HPDE6-E6E7 (cell line): ENCODE measurements around the gene COMT.

ENCODE experiments used
- DNase-seq: peaks from one replicate; pipeline ENCODE4 v3.0.0; 2011; ENCODE audit warnings: missing footprints; ENCODE audit errors: extremely low spot score

COMT gene

DNA sequence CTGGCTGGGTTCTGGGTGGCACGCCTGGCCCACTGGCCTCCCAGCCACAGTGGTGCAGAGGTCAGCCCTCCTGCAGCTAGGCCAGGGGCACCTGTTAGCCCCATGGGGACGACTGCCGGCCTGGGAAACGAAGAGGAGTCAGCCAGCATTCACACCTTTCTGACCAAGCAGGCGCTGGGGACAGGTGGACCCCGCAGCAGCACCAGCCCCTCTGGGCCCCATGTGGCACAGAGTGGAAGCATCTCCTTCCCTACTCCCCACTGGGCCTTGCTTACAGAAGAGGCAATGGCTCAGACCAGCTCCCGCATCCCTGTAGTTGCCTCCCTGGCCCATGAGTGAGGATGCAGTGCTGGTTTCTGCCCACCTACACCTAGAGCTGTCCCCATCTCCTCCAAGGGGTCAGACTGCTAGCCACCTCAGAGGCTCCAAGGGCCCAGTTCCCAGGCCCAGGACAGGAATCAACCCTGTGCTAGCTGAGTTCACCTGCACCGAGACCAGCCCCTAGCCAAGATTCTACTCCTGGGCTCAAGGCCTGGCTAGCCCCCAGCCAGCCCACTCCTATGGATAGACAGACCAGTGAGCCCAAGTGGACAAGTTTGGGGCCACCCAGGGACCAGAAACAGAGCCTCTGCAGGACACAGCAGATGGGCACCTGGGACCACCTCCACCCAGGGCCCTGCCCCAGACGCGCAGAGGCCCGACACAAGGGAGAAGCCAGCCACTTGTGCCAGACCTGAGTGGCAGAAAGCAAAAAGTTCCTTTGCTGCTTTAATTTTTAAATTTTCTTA lies 27.8 kb downstream of the COMT start:
- no peak for DNase-seq

DNA sequence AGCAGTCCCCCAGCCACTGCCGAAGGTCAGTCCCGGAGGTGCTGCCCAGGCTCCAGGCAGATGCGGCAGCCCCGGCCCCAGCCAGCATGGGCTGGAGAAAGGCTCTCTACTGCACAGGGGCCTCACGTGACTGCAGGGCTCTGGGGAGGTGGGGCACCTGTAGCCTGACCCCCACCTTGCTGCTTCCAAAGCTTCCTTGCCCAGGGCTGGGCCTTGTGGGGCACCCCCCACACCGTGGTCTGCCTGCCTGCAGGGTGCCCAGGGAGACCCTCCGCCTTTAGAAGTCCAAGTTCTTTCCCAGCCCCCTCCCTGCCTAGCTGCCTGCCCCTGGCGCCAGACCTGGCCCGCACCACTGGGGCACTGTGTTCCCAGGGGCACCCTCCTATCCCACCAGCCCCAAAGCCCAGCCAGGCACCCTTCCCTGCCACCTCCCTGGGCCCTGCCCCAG lies 28.5 kb downstream of the COMT start:
- no peak for DNase-seq

DNA sequence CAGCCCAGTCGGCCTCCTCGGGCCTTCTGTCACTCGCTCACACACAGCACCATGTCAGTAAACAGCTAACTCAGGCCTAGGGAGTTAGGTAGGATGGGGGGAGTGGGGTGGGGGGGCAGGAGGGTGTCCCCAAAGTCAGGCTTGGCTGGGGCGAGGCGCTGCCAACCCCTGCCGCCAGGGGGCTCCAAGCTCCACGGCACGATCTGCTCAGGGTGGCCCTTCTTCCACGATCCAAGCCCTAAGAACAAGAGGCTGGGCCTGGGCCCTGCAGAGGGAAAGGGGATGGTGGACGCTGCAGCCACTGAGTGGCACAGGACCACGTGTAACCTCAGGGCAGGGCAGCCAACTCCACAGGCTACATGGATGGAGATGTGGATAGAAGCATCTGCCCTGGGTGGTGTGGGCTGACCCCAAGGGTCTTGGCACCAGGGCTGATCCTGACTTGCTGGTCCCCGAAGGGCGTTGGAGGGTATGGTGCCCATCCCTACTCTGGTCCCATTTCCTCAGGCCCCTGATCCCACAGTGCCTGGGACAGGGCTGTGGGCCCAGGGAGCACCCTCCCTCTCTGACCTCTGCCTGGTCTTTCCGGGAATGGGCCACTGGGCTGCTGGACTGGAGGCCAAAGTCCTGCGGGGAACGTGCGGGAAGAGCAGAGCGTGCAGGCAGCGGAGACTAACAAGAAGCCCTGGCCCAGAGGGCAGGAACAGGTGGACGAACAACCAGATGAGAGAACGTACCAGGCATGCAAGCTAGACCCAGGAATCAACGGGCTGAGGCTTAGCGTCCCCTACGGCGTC lies 29.1 kb downstream of the COMT start:
- DNase-seq: peak; percentile 52

DNA sequence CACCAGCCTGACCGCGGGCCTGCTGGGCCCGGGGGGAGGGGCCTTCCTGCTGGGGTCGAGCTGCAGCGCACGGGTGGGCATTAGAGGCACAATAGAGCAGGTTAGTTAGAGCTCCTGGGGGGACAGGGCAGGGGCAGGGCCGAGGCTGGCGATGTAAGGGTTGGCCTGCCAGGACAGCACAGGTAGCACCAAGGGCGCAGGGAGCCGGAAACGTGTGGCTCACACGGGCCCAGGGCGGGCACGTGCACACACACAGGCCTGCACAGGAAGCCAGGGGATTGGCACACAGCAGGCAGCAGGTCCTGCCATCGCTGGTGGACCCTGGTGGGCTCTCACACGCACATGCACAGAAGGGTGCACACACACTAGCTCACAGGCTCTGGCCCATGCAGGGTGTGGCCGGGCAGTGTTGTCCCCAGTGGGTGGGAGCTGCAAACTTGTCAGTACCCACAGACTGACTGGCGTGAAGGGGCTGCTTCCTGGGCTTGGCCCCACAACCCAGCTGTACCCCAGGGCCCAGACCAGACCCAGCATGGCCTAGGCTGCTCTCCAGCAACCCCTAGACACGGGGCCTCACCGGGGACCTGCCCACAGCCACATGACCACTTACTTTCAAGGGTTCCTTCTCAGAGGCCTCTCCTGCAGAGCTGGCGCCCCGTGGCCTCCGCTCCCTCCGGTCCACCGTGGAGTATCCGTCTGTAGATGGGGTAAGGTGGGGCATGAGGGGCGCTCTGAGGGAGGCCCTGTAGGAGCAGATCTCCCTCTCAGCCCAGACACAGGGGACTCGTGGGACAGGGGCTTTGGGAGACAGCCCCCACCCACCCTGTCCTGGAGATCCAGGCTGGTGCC lies 29.9 kb downstream of the COMT start:
- DNase-seq: no peak

- DNase-seq: no peak
Measured at GRCh38 chr22:19972251-19972650, 30.7 kb downstream of the COMT start.

DNA sequence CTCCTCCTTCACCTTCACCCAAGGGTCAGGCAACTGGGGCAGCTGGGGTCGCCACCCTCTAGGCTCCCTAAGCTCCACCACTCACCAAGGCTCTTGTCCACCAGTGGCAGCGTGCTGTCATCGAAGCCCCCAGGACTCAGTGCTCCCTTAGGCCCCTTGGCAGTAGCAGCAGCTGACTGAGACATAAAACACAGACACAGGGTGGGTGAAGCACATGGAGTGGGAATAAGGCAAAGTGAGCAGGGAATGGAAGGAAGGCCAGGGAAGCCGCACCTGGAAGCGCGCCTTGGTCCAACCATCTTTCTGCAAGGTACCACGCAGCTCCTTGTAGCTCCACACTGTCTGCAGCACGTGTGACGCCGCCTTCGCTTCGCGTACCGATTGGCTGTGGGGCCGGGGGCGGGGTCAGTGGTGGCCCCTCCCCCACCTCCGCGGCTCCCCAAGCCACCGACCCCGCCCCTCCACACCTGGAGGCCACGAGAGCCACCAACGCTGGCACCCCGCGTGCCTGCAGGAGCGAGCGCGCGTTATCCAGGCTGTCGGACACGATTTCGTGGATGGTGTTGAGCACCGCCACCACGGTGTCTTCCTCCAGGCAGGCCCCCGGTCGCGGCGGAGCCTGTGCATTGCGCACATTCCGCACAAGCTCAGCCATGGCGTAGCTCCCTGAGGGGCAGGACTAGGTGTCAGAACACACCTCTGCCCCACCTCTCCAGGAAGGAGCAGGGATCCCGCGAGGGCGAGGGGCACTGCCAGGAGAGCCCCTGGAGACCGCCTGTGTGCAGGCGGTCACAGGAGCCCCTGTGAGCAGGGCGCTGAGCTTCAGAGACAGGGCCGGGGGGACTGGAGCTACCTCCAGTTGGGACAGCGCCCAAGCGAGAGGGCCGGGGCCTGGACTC lies 31.3 kb downstream of the COMT start:
- no peak for DNase-seq

GRCh38 chr22:19973551-19974267 lies 32.1 kb downstream of the COMT start:
- DNase-seq: no peak

- DNase-seq: no peak
Measured at GRCh38 chr22:19974268-19974861, 32.8 kb downstream of the COMT start.

DNA sequence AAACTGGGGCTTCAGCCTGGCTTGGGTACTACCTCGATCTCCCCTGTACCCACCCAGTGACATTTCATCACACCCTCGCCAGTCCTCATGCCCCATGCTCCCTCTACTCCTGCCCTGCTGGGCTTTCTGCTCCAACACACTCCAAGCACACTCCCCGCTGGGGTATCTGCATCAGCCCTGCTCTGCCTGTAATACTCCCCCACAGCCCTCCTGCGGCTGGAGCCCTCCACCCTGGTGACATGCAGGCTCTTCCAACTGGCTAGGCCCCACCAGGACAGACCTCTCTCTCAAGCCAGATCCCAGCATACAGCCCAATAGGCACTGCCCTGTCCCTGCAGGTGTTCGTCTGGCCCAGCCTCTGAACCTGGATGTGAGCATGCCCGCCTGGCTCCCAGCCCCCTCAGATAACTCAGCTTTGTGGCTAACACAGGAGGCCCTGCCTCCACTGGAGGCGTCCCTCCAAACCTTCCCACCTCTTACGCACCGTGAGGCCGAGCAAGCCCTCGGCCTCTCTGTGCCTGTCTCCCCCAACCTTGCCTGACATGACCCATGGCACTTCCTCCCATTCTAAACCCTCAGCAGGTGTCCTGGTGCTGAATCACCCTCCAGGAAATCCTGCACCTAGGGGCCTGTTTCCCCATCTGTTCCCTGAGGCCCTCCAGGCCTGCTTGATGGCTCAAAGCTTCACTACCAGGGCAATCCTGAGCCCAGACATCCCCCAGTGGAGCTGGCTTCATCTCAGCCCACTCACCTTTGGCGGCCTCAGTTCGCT lies 33.5 kb downstream of the COMT start:
- peak; percentile 73 for DNase-seq

- no peak for DNase-seq
Measured at GRCh38 chr22:19975707-19976035, 34.1 kb downstream of the COMT start.

DNA sequence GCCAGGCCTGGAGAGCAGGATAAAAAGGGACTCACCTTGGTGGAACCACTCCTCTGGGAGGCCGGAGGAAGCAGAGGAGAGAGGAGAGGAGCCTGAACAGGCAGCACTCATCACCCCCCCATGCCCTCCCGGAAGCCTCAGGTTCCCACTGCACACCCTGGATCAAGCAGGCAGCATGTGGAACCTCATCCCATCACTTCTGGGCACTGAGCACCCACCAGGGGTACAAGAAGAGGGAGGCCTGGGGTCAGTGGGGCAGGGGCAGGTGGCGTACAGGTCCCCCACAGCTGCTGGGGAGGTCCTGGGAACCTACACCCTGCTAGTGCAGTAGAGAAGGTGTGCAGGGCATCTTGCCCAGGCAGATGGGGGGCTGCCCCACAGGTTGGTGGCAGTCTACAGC lies 35.1 kb downstream of the COMT start:
- no peak for DNase-seq

GRCh38 chr22:19977296-19978243 lies 36.0 kb downstream of the COMT start:
- no peak for DNase-seq

- DNase-seq: no peak
Measured at GRCh38 chr22:19978748-19979147, 37.2 kb downstream of the COMT start.

DNA sequence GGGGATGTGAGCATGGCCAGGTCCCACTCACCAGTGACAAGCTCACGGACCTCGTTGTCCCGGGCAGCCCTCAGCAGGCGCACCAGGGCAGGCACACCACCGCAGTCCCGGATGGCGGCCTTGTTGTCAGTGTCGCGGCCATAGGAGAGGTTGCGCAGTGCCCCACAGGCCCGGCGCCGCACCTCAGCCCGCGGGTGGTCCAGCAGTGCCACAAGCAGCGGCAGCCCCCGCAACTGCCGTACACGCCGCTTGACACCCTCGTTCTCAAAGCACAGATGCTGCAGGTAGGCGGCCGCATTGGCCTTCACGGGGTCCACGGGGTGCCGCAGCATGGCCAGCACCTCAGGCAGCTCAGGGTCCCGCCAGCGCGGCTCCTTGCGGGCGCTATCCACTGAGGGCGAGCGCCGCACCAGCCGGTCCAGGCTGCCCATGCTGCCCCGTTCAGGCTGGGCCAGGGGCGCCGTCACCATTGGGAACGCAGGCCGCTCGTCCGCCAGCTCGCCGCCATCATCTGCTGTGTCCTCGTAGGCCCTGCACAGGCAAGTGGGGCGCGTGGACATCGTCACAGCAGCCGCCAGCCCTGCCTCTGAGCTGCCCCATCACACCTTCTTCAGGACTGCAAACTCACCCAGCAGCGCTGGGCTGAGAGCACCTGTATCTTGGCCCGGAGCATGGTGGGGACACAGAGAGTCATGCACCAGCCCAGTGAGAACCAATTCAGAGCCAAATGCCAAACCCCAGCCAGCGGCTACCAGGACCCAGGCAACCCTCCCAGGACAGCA lies 38.3 kb downstream of the COMT start:
- DNase-seq: no peak

DNA sequence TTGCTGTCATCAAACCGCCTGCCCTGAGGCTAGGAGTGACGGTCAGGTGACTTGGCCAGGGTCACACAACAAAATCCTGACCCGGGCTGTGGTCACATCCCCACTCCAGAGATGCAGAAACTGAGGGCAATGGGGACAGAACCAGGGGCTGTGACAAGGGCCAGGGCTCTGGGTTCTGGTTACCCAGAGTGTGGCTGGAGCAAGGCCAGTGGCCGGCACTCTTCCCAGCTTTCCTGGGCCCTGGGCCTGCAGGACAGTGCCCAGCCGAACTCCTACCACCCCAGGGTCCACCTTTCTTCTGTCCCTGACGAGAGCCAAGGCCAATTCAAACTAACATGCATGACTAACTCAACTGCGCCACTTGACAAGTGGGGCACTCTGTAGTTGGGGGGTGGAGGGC lies 39.2 kb downstream of the COMT start:
- no peak for DNase-seq

GRCh38 chr22:19981171-19981960 lies 39.8 kb downstream of the COMT start:
- DNase-seq: no peak
